ENCODE results near the gene XYLT1.

The XYLT1 gene

GRCh38 chr16:17321824-17322223, 148.9 kb downstream of the XYLT1 start:
- TF ChIP-seq CTCF (IDR thresholded peaks at IDR 0.05; ENCODE audit: insufficient read depth, low read depth, low read length, missing control alignments), result no peak
- no peak overlapping the region for H3K4me3 ChIP-seq (ENCODE audit: low read length)
- DNase-seq (ENCODE audit: low read depth), result no peak

GRCh38 chr16:17320009-17320408, 150.8 kb downstream of the XYLT1 start:
- no peak overlapping the region for H3K4me3 ChIP-seq (ENCODE audit: low read length)
- no peak for DNase-seq (ENCODE audit: low read depth)
- no peak for TF ChIP-seq CTCF (IDR thresholded peaks at IDR 0.05; ENCODE audit: insufficient read depth, low read depth, low read length, missing control alignments)

GRCh38 chr16:17318238-17318637, 152.5 kb downstream of the XYLT1 start:
- H3K4me3 ChIP-seq (ENCODE audit: low read length), result no peak overlapping the region
- no peak for DNase-seq (ENCODE audit: low read depth)
- no peak for TF ChIP-seq CTCF (IDR thresholded peaks at IDR 0.05; ENCODE audit: insufficient read depth, low read depth, low read length, missing control alignments)

- no peak for DNase-seq (ENCODE audit: low read depth)
- no peak overlapping the region for H3K4me3 ChIP-seq (ENCODE audit: low read length)
- TF ChIP-seq CTCF (IDR thresholded peaks at IDR 0.05; ENCODE audit: insufficient read depth, low read depth, low read length, missing control alignments), result no peak
Observed at GRCh38 chr16:17316005-17316404, 154.8 kb downstream of the XYLT1 start.

- H3K4me3 ChIP-seq (ENCODE audit: low read length), result no peak overlapping the region
- no peak for DNase-seq (ENCODE audit: low read depth)
- no peak for TF ChIP-seq CTCF (IDR thresholded peaks at IDR 0.05; ENCODE audit: insufficient read depth, low read depth, low read length, missing control alignments)
Observed at GRCh38 chr16:17313793-17314547, 156.8 kb downstream of the XYLT1 start.

GRCh38 chr16:17313085-17313611, 157.6 kb downstream of the XYLT1 start:
- H3K4me3 ChIP-seq (ENCODE audit: low read length), result no peak overlapping the region
- DNase-seq (ENCODE audit: low read depth), result no peak
- TF ChIP-seq CTCF (IDR thresholded peaks at IDR 0.05; ENCODE audit: insufficient read depth, low read depth, low read length, missing control alignments), result no peak
